Activated T-cell treated with anti-CD3 and anti-CD28 coated beads, Interleukin-2, amount 50 U/mL, for 48 hours (primary cell): ENCODE measurements around the gene SSMEM1.

Experiments
- DNase-seq, 2 experiments: peaks; one replicate each; pipeline ENCODE4 v3.0.0-alpha.2; 2020

SSMEM1 gene

GRCh38 chr7:130254555-130254954, 46.9 kb downstream of the SSMEM1 start:
- no peak for DNase-seq

GRCh38 chr7:130256704-130257103, 49.0 kb downstream of the SSMEM1 start:
- DNase-seq, result no peak

- no peak for DNase-seq
Observed at GRCh38 chr7:130258494-130259078, 50.9 kb downstream of the SSMEM1 start.

- no peak for DNase-seq
Observed at GRCh38 chr7:130262448-130262847, 54.8 kb downstream of the SSMEM1 start.

- DNase-seq, result no peak
Observed at GRCh38 chr7:130263130-130263529, 55.5 kb downstream of the SSMEM1 start.
